Cardiac fibroblast (primary cell): ENCODE measurements around the gene FBN1.

Source experiments
- DNase-seq, 2 donors: peaks; one replicate each; pipeline versions ENCODE4 v3.0.0 to v3.0.0-alpha.2; 2010; ENCODE audit warnings: low read depth in 2 of 2
- H3K4me3 ChIP-seq, 2 donors: replicated peaks in 1 of 2; 1 replicate in 1 of 2; 2 replicates in 1 of 2; pipeline ENCODE4 v1.5.1; 2011; ENCODE audit warnings: low read depth in 2 of 2, low read length in 2 of 2, mild to moderate bottlenecking in 2 of 2, moderate library complexity in 1 of 2
- TF ChIP-seq, protein P1 (sequence below): IDR thresholded peaks from one replicate; pipeline ENCODE4 v1.5.1; 2011; ENCODE audit warnings: low read depth, mild to moderate bottlenecking, low read length, inconsistent platforms

FBN1 gene

DNA sequence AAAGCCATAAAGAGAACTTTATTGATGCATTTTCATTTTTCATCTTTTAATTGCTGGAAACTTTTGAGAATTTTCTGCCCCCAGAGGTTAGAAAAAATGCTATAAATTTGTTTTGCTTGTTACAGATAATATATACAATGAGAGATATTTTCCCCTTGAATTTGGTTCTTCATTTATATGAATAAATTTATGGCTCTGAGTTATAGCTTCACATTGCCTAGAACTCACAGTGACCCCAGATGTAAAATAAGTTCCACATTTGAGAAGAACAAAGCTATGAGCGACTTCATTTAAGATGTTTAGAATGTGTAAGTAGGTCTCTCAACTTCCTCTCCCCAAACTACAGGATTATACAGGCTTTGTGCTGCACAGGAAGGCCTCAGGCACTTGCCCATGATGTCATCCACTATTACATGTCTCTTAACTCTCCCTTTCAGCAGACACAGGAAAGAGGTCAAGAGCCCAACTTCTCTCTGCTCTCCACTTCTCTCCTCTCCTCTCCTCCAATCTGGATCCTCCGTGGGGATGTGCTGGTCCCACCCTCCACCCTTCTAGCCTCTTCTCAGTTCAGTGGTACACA is 221.5 kb downstream of the FBN1 start:
- H3K4me3 ChIP-seq = no peak overlapping the region
- peak in 1 of 2 donors; percentile 45 for DNase-seq
- TF ChIP-seq, protein P1, sequence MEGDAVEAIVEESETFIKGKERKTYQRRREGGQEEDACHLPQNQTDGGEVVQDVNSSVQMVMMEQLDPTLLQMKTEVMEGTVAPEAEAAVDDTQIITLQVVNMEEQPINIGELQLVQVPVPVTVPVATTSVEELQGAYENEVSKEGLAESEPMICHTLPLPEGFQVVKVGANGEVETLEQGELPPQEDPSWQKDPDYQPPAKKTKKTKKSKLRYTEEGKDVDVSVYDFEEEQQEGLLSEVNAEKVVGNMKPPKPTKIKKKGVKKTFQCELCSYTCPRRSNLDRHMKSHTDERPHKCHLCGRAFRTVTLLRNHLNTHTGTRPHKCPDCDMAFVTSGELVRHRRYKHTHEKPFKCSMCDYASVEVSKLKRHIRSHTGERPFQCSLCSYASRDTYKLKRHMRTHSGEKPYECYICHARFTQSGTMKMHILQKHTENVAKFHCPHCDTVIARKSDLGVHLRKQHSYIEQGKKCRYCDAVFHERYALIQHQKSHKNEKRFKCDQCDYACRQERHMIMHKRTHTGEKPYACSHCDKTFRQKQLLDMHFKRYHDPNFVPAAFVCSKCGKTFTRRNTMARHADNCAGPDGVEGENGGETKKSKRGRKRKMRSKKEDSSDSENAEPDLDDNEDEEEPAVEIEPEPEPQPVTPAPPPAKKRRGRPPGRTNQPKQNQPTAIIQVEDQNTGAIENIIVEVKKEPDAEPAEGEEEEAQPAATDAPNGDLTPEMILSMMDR = no peak

DNA sequence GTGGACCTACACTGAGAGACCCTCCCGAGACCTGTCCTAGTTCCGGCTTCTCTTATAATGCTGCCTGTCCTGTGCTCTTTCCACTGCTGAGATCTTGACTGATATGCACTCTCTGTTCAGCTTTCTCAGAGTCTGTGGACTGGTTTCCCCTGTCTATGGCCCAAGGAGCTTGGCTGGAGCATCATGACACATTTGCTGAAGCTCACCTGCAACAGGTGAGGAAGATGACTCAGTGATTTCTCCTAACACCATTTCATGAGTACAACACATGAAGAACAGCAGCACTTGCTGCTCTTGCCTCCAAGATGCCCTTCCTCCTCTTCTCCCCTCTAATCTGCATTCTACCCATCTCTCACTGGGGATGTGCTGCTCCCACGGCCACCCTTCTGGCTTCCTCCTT is 222.2 kb downstream of the FBN1 start:
- DNase-seq = no peak
- TF ChIP-seq, protein P1 = no peak
- no peak overlapping the region for H3K4me3 ChIP-seq

DNA sequence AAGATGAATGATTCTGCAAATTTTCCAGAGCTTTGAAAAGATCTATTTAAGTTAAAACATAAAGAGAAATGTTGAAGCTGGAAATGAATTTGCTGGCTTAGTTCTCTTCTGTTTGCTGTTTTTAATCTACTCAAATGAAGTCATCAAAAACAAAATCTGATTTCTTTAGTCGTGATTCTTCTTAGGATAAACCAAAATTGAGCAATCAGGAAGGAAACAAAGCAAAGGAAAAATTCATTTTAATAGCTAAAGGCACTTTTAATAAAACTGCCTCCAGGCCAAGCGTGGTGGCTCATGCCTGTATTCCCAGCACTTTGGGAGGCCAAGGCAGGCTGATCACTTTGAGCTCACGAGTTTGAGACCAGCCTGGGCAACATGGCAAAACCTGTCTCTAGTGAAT is 223.1 kb downstream of the FBN1 start:
- TF ChIP-seq, protein P1 = no peak
- no peak for DNase-seq

DNA sequence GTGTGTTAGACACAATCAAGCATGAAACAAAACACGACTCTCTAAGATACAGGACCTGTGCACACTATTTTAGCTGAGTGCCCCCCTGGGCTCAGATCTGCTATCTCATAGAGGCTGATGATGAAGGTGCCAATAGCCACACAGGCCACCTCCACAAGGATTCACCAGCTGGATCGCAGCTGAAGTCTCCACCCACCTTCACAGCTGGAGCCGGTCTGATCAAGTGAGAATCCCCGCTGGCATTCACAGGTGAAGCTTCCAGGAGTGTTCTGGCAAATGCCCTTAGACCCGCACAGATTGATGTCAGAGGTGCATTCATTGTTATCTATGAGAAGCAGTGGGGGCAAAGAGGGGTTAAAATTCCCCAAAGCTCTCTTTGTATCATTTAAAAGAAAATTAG is 224.1 kb downstream of the FBN1 start:
- DNase-seq = no peak
- TF ChIP-seq, protein P1 = no peak
- no peak overlapping the region for H3K4me3 ChIP-seq

More for the DNA sequence above, 223.1 kb downstream of the FBN1 start:
- no peak overlapping the region for H3K4me3 ChIP-seq

DNA sequence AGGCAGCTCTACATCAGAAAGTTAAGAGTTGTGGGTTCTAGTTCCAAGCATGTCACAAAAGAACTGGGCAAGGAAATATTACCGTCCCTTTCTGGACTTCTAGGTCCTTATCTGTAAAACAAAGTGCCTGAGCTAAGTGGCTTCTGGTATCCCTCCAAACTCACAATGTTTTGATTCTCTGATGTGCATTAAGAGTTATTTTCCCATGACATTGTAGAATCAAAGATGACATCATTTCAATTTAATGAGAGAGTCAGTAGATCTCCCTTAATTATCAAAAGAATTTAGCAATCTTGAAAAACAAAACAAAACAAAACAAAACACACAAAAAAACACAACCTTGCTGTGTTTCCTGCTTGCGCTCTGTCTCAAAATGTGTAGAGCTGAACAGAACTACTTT is 225.6 kb downstream of the FBN1 start:
- no peak for DNase-seq
- no peak overlapping the region for H3K4me3 ChIP-seq
- TF ChIP-seq, protein P1 = no peak

DNA sequence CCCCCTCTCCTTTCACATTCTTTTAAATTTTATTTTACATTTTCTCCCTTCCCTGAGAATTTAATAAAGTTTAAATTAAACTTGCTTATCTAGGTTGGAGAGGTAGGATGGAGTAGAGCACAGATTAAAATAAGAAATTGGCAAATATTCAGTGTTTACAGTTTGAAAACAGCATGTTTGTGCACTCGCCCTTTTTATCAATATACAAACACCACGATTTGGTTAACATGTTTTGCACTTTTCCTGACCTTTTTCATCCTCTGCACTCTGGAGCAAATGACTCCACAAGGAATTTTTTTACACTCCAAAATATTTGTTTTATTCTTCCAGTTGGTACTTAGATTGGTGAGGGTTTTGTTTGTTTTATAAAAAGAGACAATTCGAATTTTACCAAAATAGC is 227.2 kb downstream of the FBN1 start:
- no peak for DNase-seq
- TF ChIP-seq, protein P1 = no peak
- no peak overlapping the region for H3K4me3 ChIP-seq

DNA sequence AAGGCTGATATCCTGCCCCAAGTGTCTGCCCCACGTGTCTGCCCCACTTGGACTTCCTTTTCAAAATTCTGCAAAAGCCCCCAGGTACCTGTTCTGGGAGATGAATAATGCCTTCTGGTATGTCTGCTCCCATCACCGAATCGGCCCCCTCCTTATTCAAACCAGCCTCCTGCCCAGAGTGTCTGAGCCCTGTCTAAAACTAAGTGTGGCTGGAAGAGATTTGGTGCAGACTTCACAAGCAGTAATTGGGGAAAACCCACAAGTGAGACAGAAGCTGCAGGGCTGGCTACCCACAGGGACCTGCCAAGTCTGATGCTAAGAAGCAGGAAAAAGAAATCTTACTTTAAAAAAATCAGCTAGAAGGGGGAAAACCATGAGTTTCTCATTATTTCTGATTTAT is 229.2 kb downstream of the FBN1 start:
- TF ChIP-seq, protein P1 = no peak
- no peak overlapping the region for H3K4me3 ChIP-seq
- DNase-seq = no peak
